GM18511 (cell line): ENCODE measurements around the gene HMSD.
A peak's percentile ranks its signal among the peaks of the same experiment; 100 is the strongest.

Source experiments
- ATAC-seq: cut with Tn5 transposase; IDR thresholded peaks from one replicate; pipeline ENCODE4 v1.9.1; 2021; ENCODE audit warnings: mild to moderate bottlenecking, moderate library complexity; ENCODE audit not compliant: unreplicated experiment

Gene HMSD

DNA sequence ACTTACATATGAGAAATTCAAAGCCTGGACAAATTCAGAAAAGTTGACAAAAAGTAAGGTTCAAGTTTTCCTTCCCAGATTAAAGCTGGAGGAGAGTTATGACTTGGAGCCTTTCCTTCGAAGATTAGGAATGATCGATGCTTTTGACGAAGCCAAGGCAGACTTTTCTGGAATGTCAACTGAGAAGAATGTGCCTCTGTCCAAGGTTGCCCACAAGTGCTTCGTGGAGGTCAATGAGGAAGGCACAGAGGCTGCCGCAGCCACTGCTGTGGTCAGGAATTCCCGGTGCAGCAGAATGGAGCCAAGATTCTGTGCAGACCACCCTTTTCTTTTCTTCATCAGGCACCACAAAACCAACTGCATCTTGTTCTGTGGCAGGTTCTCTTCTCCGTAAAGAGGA lies 37.8 kb downstream of the HMSD start:
- ATAC-seq = no peak

- no peak for ATAC-seq
Measured at GRCh38 chr18:63987743-63988142, 38.6 kb downstream of the HMSD start.

- ATAC-seq = no peak
Measured at GRCh38 chr18:63992751-63993150, 43.6 kb downstream of the HMSD start.

DNA sequence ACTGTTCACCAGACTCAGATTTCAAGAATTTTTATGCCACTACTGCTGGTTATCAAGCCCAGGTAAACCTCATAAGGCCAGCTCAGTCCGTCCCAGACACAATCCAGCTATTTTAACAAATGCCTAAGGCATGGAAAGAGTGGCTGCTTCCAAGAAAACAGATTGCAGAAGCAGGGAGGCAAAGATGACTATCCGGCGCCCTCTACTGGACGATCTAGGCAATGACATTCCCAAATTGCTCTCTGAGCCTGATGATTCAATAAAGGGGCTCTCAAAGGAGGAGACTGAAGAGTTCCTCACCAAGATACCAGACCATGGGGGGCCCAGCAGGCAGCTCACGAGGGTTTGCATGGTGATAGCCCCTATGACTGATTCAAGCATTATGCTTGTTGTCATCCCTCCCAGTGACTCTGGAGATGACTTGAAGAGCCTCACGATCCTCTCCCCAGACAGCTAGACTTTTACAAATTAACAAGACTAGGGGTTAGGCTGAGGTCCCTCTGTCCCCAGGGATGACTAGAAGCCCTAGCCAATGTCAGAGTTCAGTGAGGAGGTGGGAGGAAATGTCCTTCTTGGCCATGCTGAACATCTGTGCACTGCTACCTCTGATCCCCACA lies 45.8 kb downstream of the HMSD start:
- ATAC-seq = peak; percentile 74

DNA sequence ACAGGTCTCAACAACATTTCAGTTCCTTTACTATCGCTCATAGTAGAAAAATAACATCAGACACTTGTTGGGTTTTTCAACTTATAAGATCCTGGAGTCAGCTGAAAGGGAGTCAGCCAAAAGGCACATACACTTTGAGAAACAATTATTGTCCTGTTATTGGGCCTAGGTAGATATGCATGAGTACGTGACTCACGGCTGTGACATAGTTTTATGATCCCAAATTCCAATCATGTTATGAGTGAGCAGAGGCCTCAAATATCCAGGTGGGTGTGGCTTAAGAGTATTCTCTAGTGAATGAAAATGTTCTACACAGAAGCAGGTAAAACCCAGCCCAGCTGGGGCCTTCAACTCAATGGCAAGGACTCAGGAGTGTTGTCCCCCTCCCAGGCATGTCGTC lies 47.9 kb downstream of the HMSD start:
- no peak for ATAC-seq

- ATAC-seq = no peak
Measured at GRCh38 chr18:63997606-63998005, 48.5 kb downstream of the HMSD start.

GRCh38 chr18:63999871-64000270 lies 50.8 kb downstream of the HMSD start:
- ATAC-seq = no peak

- ATAC-seq = no peak
Measured at GRCh38 chr18:64002581-64002980, 53.5 kb downstream of the HMSD start.

DNA sequence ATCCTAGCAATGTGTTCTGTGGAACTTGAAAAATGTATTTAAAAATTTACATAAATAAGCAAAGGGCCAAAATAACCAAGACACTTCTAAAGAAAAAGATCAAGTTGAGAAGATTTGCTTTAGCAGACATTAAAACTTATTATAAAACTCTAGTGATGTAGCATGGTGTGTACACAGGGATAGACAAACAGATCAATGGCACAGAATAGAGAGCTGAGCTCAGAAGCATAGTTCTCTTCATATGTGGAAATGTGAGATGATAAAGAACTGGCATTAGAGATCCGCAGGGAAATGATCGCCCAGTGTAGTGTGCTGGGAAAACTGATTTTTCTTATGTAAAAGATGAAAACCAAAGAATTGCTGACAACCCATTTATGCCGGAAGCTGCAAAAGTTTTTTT lies 60.2 kb downstream of the HMSD start:
- no peak for ATAC-seq
